WERI-Rb-1 (cell line): ENCODE measurements around the gene DNAAF8.

ENCODE experiments used
- DNase-seq: peaks from one replicate; pipeline ENCODE4 v3.0.0-alpha.2; 2020
- H3K27ac ChIP-seq: fragments of 250-450 bp; sonication (Bioruptor Pico); 2 replicates; pipeline ENCODE4 v1.5.1; 2020; ENCODE audit warnings: mild to moderate bottlenecking, moderate library complexity
- H3K27me3 ChIP-seq: fragments of 250-450 bp; sonication (Bioruptor Pico); 2 replicates; pipeline ENCODE4 v1.5.1; 2021; ENCODE audit warnings: mild to moderate bottlenecking, low read depth, moderate library complexity; ENCODE audit not compliant: insufficient read depth, severe bottlenecking
- H3K36me3 ChIP-seq: fragments of 250-450 bp; sonication (Bioruptor Pico); 2 replicates; pipeline ENCODE4 v1.5.1; 2020; ENCODE audit warnings: mild to moderate bottlenecking, moderate library complexity
- H3K4me3 ChIP-seq: 2 replicates; pipeline ENCODE4 v1.5.1; 2011; ENCODE audit warnings: low read depth, mild to moderate bottlenecking, control low read depth, low read length
- H3K9me3 ChIP-seq: fragments of 250-450 bp; sonication (Bioruptor Pico); 2 replicates; pipeline ENCODE4 v1.5.1; 2021; ENCODE audit warnings: mild to moderate bottlenecking, moderate library complexity; ENCODE audit not compliant: severe bottlenecking
- TF ChIP-seq, protein P1 (sequence below): IDR thresholded peaks from 2 replicates; pipeline ENCODE4 v1.5.1; 2011; ENCODE audit warnings: low read depth, mild to moderate bottlenecking, control low read depth, inconsistent platforms, low read length

DNAAF8 gene

DNA sequence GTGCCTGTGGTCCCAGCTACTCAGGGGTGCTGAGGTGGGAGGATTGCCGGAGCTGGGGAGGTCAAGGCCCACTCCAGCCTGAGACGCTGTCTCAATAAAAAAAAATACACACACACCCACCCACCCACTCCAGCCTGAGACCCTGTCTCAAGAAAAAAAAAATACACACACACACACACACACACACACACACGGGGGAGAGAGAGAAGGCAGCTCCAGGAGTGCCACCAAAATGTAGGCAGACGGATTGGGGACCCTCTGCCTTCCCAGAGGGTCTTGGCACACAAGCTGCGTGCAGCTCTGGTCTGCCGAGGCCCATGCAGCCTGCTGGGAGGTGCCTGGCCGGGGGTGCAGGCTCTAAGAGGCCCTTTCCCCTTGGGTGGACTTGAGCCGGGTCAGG is 46.9 kb upstream of the DNAAF8 start:
- H3K27me3 ChIP-seq: no peaks in the 10 kb centered on the region
- no peak overlapping the region for H3K4me3 ChIP-seq
- DNase-seq: no peak
- H3K9me3 ChIP-seq: no peaks in the 10 kb centered on the region
- TF ChIP-seq, protein P1, sequence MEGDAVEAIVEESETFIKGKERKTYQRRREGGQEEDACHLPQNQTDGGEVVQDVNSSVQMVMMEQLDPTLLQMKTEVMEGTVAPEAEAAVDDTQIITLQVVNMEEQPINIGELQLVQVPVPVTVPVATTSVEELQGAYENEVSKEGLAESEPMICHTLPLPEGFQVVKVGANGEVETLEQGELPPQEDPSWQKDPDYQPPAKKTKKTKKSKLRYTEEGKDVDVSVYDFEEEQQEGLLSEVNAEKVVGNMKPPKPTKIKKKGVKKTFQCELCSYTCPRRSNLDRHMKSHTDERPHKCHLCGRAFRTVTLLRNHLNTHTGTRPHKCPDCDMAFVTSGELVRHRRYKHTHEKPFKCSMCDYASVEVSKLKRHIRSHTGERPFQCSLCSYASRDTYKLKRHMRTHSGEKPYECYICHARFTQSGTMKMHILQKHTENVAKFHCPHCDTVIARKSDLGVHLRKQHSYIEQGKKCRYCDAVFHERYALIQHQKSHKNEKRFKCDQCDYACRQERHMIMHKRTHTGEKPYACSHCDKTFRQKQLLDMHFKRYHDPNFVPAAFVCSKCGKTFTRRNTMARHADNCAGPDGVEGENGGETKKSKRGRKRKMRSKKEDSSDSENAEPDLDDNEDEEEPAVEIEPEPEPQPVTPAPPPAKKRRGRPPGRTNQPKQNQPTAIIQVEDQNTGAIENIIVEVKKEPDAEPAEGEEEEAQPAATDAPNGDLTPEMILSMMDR: no peak
- H3K36me3 ChIP-seq: peaks cover 26% of the 10 kb centered on the region
- H3K27ac ChIP-seq: no peak overlapping the region

DNA sequence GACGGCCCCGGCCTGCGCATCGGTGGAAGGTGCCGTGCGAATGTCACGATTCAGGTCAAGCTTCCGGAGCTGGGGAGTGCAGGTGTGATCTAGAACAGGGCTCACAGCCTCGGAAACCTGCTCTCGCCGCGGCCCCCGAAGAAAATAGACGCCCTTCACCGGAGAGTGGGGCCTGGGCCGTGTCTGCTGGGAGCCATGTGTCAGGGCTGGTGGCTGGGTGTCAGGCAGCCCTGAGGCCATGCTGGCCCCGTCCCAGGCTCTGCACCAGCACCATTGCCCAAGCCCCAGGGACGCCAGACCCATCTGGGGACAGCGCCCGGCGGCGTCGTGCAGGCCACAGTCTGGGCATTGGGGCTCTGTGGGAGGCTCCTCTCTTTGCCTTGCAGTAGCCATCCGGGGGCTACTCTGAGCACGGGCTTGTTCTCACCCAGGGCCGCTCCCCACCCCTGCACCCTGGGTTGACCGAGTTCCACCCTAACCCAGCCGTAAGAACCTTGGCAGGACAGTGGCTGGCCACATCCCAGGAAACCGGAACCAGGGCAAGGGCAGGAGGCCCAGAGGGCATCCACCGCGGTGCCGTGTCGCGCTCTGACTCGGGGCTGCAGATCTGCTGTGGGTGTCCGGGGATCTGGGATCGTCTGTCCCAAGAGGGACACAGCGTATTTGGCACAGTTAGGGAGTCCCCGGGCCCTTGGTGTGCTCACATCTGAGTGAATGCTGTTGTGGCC is 46.2 kb upstream of the DNAAF8 start:
- Histone ChIP-seq H3K27me3 (no peaks in the 10 kb centered on the region), H3K36me3 (peaks cover 26% of the 10 kb centered on the region), H3K4me3 (no peak overlapping the region), H3K27ac (no peak overlapping the region), H3K9me3 (no peaks in the 10 kb centered on the region)
- no peak for DNase-seq
- TF ChIP-seq, protein P1: no peak

DNA sequence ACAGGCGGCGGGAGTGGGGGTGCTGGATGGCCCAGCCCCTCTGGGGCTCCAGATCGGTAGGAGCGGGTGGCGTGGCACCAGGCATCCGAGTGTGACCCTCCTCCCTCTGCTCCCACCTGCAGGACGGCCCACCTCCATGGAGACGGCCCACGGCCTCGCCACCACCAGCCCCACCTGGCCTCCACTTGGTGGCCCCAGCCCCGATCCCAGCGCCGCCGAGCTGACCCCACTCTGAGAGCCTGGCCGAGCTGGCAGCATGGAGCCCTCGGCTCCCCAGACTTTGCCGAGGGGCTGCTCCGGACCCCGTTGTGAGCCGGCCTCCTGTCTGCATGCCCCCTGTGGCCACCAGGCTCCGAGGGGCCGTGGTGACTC is 45.7 kb upstream of the DNAAF8 start:
- H3K4me3 ChIP-seq: no peak overlapping the region
- H3K27ac ChIP-seq: no peak overlapping the region
- H3K9me3 ChIP-seq: no peaks in the 10 kb centered on the region
- TF ChIP-seq, protein P1: no peak
- no peaks in the 10 kb centered on the region for H3K27me3 ChIP-seq
- H3K36me3 ChIP-seq: peaks cover 27% of the 10 kb centered on the region
- DNase-seq: no peak

DNA sequence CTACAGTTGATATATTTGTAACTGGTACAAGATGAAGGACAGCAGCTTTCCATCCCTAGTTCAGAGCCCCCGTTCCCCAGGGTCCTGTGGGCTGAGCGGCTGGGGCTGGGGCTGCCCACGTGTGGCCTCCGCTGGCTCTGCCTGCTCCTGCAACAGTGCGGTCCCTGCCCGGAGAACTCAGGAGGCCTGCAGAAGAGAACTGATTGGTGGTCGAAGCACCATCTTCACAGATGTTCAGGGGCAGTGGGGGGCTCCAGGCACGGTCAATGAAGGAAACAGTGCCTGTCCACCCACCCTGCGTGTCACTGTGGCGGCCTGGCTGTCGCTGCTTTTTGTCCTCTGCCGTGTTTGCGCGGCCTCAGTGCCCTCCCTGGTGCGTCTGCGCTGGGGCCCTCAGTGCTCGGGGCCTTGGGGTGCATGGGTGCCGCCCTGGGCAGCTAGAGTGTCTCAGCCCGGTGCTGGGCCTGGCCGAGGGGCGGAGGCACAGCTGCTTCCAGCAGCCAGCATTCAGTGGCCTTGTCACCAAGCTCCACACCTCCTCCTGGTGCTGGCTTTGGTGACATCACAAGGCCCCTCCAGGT is 45.2 kb upstream of the DNAAF8 start:
- H3K4me3 ChIP-seq: no peak overlapping the region
- no peak for DNase-seq
- H3K27ac ChIP-seq: no peak overlapping the region
- H3K27me3 ChIP-seq: no peaks in the 10 kb centered on the region
- peaks cover 27% of the 10 kb centered on the region for H3K36me3 ChIP-seq
- TF ChIP-seq, protein P1: no peak
- H3K9me3 ChIP-seq: no peaks in the 10 kb centered on the region

DNA sequence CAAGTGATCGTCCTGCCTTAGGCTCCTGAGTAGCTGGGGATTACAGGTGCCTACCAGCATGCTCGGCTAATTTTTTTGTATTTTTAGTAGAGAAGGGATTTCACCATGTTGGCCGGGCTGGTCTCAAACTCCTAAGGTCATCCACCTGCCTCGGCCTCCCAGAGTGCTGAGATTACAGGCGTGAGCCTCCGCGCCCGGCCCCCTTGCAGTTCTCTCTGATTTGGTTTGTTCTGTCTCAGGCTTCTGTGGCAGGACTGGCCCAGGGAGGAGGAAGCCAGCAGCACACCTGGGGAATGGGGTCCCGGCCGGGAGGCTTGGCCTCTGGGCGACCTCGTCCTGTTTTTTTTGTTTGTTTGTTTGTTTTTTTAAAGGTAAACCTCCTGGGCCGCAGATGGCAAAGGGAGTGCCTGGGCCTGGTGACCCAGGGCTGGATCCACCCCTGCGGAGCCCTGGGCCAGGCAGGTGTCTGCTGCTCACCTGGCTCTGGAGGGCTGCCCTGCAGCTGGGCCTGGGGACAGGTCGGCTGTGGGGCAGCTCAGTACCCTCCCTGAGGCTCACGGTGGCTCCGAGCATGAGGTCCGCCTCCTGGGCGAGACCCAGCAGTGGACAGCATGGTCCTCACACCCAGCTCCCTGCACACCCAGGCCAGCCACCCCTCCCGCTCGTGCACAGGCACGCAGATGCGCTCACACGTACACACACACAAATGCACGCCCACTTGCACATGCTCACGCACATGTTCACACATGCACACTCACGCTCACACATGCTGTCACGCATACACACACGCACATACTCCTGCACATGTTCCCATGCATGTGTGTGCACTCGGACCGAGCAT is 44.3 kb upstream of the DNAAF8 start:
- H3K4me3 ChIP-seq: no peak overlapping the region
- peaks cover 22% of the 10 kb centered on the region for H3K36me3 ChIP-seq
- no peaks in the 10 kb centered on the region for H3K27me3 ChIP-seq
- H3K9me3 ChIP-seq: no peaks in the 10 kb centered on the region
- TF ChIP-seq, protein P1: no peak
- no peak for DNase-seq
- no peak overlapping the region for H3K27ac ChIP-seq
